HL-60 (cell line): ENCODE results near the gene ANKRD27.

Experiments
- DNase-seq, 2 experiments: peaks; one replicate each; pipeline ENCODE4 v3.0.0-alpha.2; 2010 to 2020; ENCODE audit warnings: low read depth in 1 of 2, low spot score in 1 of 2
- H3K27ac ChIP-seq: fragments of 250-450 bp; sonication (Bioruptor Pico); replicated peaks from 2 replicates; pipeline ENCODE4 v1.5.1; 2020; ENCODE audit warnings: mild to moderate bottlenecking, moderate library complexity
- H3K27me3 ChIP-seq: fragments of 250-450 bp; sonication (Bioruptor Pico); 2 replicates; pipeline ENCODE4 v1.5.1; 2021; ENCODE audit warnings: mild to moderate bottlenecking, moderate library complexity; ENCODE audit not compliant: insufficient read depth, poor library complexity, severe bottlenecking
- H3K4me3 ChIP-seq: replicated peaks from 2 replicates; pipeline ENCODE4 v1.5.1; 2011; ENCODE audit warnings: mild to moderate bottlenecking, control low read depth, low read length; ENCODE audit not compliant: insufficient read depth
- GABPA ChIP-seq: IDR thresholded peaks from 2 replicates; pipeline ENCODE4 v1.6.1; 2012; ENCODE audit warnings: low read depth
- POLR2AphosphoS5 ChIP-seq: IDR thresholded peaks from 2 replicates; pipeline ENCODE4 v1.6.1; 2012; ENCODE audit warnings: low read depth
- SPI1 ChIP-seq: IDR thresholded peaks from 2 replicates; pipeline ENCODE4 v1.6.1; 2012; ENCODE audit warnings: low read depth, mild to moderate bottlenecking, borderline replicate concordance
- TF ChIP-seq, protein P1 (sequence below): IDR thresholded peaks from 2 replicates; pipeline ENCODE4 v1.6.1; 2012; ENCODE audit warnings: low read depth; ENCODE audit not compliant: insufficient replicate concordance
- TF ChIP-seq, protein P2 (sequence below): IDR thresholded peaks from one replicate; pipeline ENCODE4 v1.5.1; 2011; ENCODE audit warnings: low read length, control low read depth, inconsistent platforms; ENCODE audit not compliant: insufficient read depth

ANKRD27 gene

DNA sequence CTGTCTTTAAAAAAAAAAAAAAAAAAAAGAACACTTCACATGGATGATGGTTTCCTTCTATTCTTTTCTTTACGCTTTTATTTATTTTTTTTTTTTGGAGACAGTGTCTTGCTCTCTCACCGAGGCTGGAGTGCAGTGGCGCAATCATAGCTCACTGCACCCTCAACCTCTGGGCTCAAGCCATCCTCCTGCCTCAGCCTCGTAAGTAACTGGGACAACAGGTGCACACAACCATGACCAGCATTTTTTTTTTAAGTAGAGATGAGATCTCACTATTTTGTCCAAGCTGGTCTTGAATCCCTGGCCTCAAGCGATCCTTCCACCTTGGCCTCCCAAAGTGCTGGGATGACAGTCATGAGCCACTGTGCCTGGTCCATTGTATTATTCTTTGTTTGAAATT is 24.3 kb downstream of the ANKRD27 start:
- peak in 1 of 2 experiments; percentile 8 for DNase-seq
- no peak overlapping the region for H3K27ac ChIP-seq
- TF ChIP-seq POLR2AphosphoS5 (no peak), SPI1 (no peak), GABPA (no peak)
- TF ChIP-seq, protein P1, sequence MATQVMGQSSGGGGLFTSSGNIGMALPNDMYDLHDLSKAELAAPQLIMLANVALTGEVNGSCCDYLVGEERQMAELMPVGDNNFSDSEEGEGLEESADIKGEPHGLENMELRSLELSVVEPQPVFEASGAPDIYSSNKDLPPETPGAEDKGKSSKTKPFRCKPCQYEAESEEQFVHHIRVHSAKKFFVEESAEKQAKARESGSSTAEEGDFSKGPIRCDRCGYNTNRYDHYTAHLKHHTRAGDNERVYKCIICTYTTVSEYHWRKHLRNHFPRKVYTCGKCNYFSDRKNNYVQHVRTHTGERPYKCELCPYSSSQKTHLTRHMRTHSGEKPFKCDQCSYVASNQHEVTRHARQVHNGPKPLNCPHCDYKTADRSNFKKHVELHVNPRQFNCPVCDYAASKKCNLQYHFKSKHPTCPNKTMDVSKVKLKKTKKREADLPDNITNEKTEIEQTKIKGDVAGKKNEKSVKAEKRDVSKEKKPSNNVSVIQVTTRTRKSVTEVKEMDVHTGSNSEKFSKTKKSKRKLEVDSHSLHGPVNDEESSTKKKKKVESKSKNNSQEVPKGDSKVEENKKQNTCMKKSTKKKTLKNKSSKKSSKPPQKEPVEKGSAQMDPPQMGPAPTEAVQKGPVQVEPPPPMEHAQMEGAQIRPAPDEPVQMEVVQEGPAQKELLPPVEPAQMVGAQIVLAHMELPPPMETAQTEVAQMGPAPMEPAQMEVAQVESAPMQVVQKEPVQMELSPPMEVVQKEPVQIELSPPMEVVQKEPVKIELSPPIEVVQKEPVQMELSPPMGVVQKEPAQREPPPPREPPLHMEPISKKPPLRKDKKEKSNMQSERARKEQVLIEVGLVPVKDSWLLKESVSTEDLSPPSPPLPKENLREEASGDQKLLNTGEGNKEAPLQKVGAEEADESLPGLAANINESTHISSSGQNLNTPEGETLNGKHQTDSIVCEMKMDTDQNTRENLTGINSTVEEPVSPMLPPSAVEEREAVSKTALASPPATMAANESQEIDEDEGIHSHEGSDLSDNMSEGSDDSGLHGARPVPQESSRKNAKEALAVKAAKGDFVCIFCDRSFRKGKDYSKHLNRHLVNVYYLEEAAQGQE: no peak
- TF ChIP-seq, protein P2, sequence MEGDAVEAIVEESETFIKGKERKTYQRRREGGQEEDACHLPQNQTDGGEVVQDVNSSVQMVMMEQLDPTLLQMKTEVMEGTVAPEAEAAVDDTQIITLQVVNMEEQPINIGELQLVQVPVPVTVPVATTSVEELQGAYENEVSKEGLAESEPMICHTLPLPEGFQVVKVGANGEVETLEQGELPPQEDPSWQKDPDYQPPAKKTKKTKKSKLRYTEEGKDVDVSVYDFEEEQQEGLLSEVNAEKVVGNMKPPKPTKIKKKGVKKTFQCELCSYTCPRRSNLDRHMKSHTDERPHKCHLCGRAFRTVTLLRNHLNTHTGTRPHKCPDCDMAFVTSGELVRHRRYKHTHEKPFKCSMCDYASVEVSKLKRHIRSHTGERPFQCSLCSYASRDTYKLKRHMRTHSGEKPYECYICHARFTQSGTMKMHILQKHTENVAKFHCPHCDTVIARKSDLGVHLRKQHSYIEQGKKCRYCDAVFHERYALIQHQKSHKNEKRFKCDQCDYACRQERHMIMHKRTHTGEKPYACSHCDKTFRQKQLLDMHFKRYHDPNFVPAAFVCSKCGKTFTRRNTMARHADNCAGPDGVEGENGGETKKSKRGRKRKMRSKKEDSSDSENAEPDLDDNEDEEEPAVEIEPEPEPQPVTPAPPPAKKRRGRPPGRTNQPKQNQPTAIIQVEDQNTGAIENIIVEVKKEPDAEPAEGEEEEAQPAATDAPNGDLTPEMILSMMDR: no peak

DNA sequence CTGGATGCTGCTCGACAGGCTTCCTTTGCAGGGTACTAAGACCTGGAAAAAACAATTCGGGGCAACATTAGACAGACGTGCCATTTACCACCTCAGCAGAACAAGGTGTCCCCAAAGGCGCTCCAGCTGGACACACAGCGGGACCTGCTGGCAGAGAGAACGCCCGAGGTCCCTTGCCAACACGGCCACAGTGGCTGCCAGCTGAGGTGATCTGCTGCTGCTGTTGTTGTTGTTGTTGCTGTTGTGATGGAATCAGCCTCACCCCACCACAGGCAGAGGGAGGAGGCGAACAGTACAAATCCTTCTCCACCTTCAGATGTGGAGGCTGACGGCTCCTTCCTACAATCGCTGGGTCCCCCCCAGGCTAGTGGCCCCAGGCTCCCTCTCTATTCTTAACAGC is 25.2 kb downstream of the ANKRD27 start:
- Histone ChIP-seq H3K4me3 (no peak overlapping the region), H3K27ac (no peak overlapping the region), H3K27me3 (no peaks in the 10 kb centered on the region)
- DNase-seq: no peak
- TF ChIP-seq SPI1 (no peak), POLR2AphosphoS5 (no peak)
- TF ChIP-seq, protein P2: no peak

More for the DNA sequence above, 24.3 kb downstream of the ANKRD27 start:
- H3K27me3 ChIP-seq: no peaks in the 10 kb centered on the region
- no peak overlapping the region for H3K4me3 ChIP-seq

DNA sequence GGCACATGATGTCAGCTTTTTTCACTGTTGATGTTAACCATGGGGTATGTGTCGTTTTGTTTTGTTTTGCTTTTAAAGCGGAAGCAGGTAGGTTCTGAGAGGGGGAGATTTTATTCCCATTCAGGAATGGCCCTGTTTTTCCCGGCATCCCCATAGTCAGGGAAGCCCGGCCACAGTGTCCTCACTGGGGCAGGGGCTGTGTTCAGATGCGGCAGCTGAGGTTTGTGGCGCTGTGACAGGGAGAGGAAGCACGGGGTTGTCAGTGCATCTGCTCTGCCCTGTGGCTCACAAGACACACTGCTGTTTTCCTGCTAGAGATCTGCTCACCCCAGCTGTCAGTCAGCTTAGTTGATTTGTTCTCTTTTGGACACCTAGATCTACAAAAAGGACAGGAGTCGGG is 27.6 kb downstream of the ANKRD27 start:
- no peaks in the 10 kb centered on the region for H3K27me3 ChIP-seq
- TF ChIP-seq, protein P1: no peak
- no peak for TF ChIP-seq POLR2AphosphoS5
- TF ChIP-seq SPI1: no peak
- TF ChIP-seq, protein P2: no peak
- TF ChIP-seq GABPA: no peak

DNA sequence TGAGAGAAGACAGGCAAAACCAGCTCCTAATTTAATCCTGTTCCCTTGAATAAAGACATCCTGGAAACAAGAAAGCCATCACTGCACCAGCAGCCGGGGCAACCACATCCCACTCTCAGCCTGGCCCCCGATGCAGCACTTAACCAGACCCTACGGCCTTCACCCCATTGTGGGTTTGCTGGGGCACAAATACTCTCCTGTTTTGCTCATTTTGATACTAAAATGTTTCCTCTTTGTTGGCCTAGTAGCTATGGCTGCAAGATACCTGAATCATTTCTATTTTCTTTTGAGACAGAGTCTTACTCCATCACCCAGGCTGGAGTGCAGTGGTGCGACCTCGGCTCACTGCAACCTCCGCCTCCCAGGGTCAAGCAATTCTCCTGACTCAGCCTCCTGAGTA is 28.4 kb downstream of the ANKRD27 start:
- Histone ChIP-seq H3K4me3 (no peak overlapping the region), H3K27me3 (no peaks in the 10 kb centered on the region), H3K27ac (no peak overlapping the region)
- no peak for DNase-seq
- TF ChIP-seq SPI1: no peak
- TF ChIP-seq, protein P2: no peak
- TF ChIP-seq POLR2AphosphoS5: no peak
- no peak for TF ChIP-seq GABPA
- TF ChIP-seq, protein P1: no peak

More for the DNA sequence above, 27.6 kb downstream of the ANKRD27 start:
- no peak for DNase-seq
- no peak overlapping the region for H3K27ac ChIP-seq
- no peak overlapping the region for H3K4me3 ChIP-seq
